H1 (cell line): Measurements from ENCODE around the gene SLC2A2. TPM values are rescaled to one million over a fixed set of nuclear protein-coding genes. Genes with fewer than 3 reads are reported as not detected.
A peak's percentile ranks its signal among the peaks of the same experiment; 100 is the strongest.

Experiments
- CTCF ChIA-PET: fragments of 300-600 bp; sonication (Branson Sonifier 250); formaldehyde crosslinking; loops from one replicate; lab custom pipeline; 2021; ENCODE audit not compliant: partially characterized antibody; lab: Charles Lee
- POLR2A ChIA-PET: fragments of 300-600 bp; sonication (Branson Sonifier 250); formaldehyde crosslinking; loops from one replicate; lab custom pipeline; 2021; ENCODE audit warnings: inconsistent platforms; ENCODE audit not compliant: partially characterized antibody; lab: Charles Lee
- DNase-seq, 2 experiments: peaks; one replicate each; pipeline versions ENCODE4 v3.0.0 to v3.0.0-alpha.2; 2010 to 2022; ENCODE audit warnings: low spot score in 2 of 2, low read depth in 1 of 2, mixed read lengths in 1 of 2
- FAIRE-seq: peaks from 2 replicates; lab custom pipeline; 2011; peaks lifted over from hg19 to GRCh38; lab: Jason Lieb, UNC
- H2AFZ ChIP-seq: 2 replicates; pipeline ENCODE4 v1.8.1; 2012; ENCODE audit warnings: low read length, inconsistent platforms
- H2AK5ac ChIP-seq: 2 replicates; pipeline ENCODE4 v1.6.1; 2013; ENCODE audit warnings: low read depth, low read length
- H2BK120ac ChIP-seq: replicated peaks from 2 replicates; pipeline ENCODE3; 2013; ENCODE audit warnings: low read depth, low read length, inconsistent platforms
- H2BK12ac ChIP-seq: 2 replicates; pipeline ENCODE4 v1.6.1; 2013; ENCODE audit warnings: low read depth, low read length
- H2BK15ac ChIP-seq: 2 replicates; pipeline ENCODE4 v1.6.1; 2013; ENCODE audit warnings: low read length
- H2BK20ac ChIP-seq: 2 replicates; pipeline ENCODE4 v1.6.1; 2013; ENCODE audit warnings: low read length
- H2BK5ac ChIP-seq: 2 replicates; pipeline ENCODE4 v1.6.1; 2013; ENCODE audit warnings: low read depth, low read length
- H3K14ac ChIP-seq: 2 replicates; pipeline ENCODE4 v1.6.1; 2013; ENCODE audit warnings: inconsistent platforms; ENCODE audit not compliant: insufficient read length
- H3K18ac ChIP-seq: 2 replicates; pipeline ENCODE4 v1.6.1; 2013; ENCODE audit warnings: low read length; ENCODE audit errors: extremely low read depth
- H3K23ac ChIP-seq: 2 replicates; pipeline ENCODE4 v1.6.1; 2013; ENCODE audit warnings: inconsistent platforms; ENCODE audit not compliant: insufficient read length
- H3K23me2 ChIP-seq: 2 replicates; pipeline ENCODE4 v1.6.1; 2013; ENCODE audit warnings: low read depth, low read length
- H3K27ac ChIP-seq: 2 replicates; pipeline ENCODE4 v1.6.1; 2011; ENCODE audit warnings: low read depth, low read length, inconsistent platforms
- H3K27me3 ChIP-seq, 4 experiments: replicated peaks in 1 of 4; 1 replicate in 1 of 4; 2 replicates in 3 of 4; pipeline versions ENCODE4 v1.6.1 to v1.8.1; 2011 to 2013; ENCODE audit warnings: low read length in 3 of 4, mild to moderate bottlenecking in 3 of 4, inconsistent platforms in 2 of 4, mixed read lengths in 2 of 4, moderate library complexity in 1 of 4; ENCODE audit not compliant: control insufficient read depth in 3 of 4, insufficient read depth in 3 of 4; ENCODE audit errors: extremely low read depth in 1 of 4
- H3K36me3 ChIP-seq, 4 experiments: 2 replicates each; pipeline versions ENCODE4 v1.6.1 to v1.8.1; 2011 to 2013; ENCODE audit warnings: mild to moderate bottlenecking in 4 of 4, low read length in 3 of 4, moderate library complexity in 2 of 4, control low read depth in 1 of 4, inconsistent platforms in 1 of 4; ENCODE audit not compliant: insufficient read depth in 4 of 4, control insufficient read depth in 2 of 4
- H3K4ac ChIP-seq: replicated peaks from 2 replicates; pipeline ENCODE3; 2013; ENCODE audit warnings: low read length, low read depth, mixed read lengths, inconsistent platforms; ENCODE audit not compliant: insufficient read length
- H3K4me1 ChIP-seq, 4 experiments: replicated peaks in 1 of 4; 1 replicate in 1 of 4; 2 replicates in 3 of 4; pipeline versions ENCODE4 v1.6.1 to v1.8.1; 2011 to 2013; ENCODE audit warnings: low read length in 3 of 4, inconsistent platforms in 2 of 4, mixed read lengths in 1 of 4; ENCODE audit not compliant: insufficient read depth in 4 of 4, control insufficient read depth in 3 of 4
- H3K4me2 ChIP-seq, 2 experiments: 2 replicates each; pipeline versions ENCODE4 v1.6.1 to v1.8.1; 2011 to 2013; ENCODE audit warnings: low read depth in 2 of 2, low read length in 2 of 2, control low read depth in 1 of 2, inconsistent platforms in 1 of 2, mild to moderate bottlenecking in 1 of 2; ENCODE audit not compliant: insufficient read depth in 1 of 2
- H3K4me3 ChIP-seq, 4 experiments: fragments of 200-600, 300-600 bp in 1 of 4; sonication (generic), shearing (Covaris generic), sonication (Bioruptor Twin) in 1 of 4; 2 replicates each; pipeline versions ENCODE4 v1.5.1 to v1.8.1; 2011 to 2016; ENCODE audit warnings: low read length in 4 of 4, low read depth in 3 of 4, control low read depth in 2 of 4, inconsistent platforms in 2 of 4, mild to moderate bottlenecking in 2 of 4, mixed read lengths in 1 of 4, moderate library complexity in 1 of 4; ENCODE audit not compliant: insufficient read depth in 2 of 4; ENCODE audit errors: extremely low read depth in 1 of 4
- H3K56ac ChIP-seq: replicated peaks from 2 replicates; pipeline ENCODE3; 2013; ENCODE audit warnings: low read depth, mild to moderate bottlenecking, mixed read lengths, low read length, inconsistent platforms; ENCODE audit not compliant: insufficient read length
- H3K79me1 ChIP-seq: 2 replicates; pipeline ENCODE4 v1.6.1; 2013; ENCODE audit warnings: low read depth, low read length, control low read depth
- H3K79me2 ChIP-seq, 2 experiments: 2 replicates each; pipeline versions ENCODE4 v1.6.1 to v1.8.1; 2012 to 2013; ENCODE audit warnings: low read length in 2 of 2, mild to moderate bottlenecking in 2 of 2, inconsistent platforms in 1 of 2; ENCODE audit not compliant: insufficient read depth in 2 of 2, control insufficient read depth in 1 of 2
- H3K9ac ChIP-seq, 4 experiments: replicated peaks in 1 of 4; 1 replicate in 1 of 4; 2 replicates in 3 of 4; pipeline versions ENCODE4 v1.6.1 to v1.8.1; 2011 to 2013; ENCODE audit warnings: low read depth in 3 of 4, low read length in 3 of 4, control low read depth in 2 of 4, mild to moderate bottlenecking in 2 of 4, moderate library complexity in 2 of 4, inconsistent platforms in 1 of 4; ENCODE audit errors: extremely low read depth in 1 of 4
- H3K9me3 ChIP-seq, 2 experiments: 2 replicates each; pipeline versions ENCODE4 v1.6.1 to v1.8.1; 2012 to 2013; ENCODE audit warnings: mild to moderate bottlenecking in 2 of 2, moderate library complexity in 2 of 2, control low read depth in 1 of 2, inconsistent platforms in 1 of 2, low read depth in 1 of 2, low read length in 1 of 2, mixed read lengths in 1 of 2; ENCODE audit not compliant: insufficient read depth in 2 of 2
- H4K20me1 ChIP-seq, 2 experiments: replicated peaks in 1 of 2; 2 replicates each; pipeline versions ENCODE3 to v1.8.1; 2011 to 2013; ENCODE audit warnings: inconsistent platforms in 2 of 2, low read length in 2 of 2, mild to moderate bottlenecking in 1 of 2; ENCODE audit not compliant: insufficient read depth in 2 of 2, control insufficient read depth in 1 of 2
- H4K5ac ChIP-seq: 2 replicates; pipeline ENCODE4 v1.6.1; 2013; ENCODE audit warnings: low read length, low read depth, mixed read lengths, inconsistent platforms; ENCODE audit not compliant: insufficient read length
- H4K8ac ChIP-seq: 2 replicates; pipeline ENCODE4 v1.8.0; 2013; ENCODE audit warnings: mild to moderate bottlenecking, moderate library complexity, low read length, inconsistent platforms; ENCODE audit not compliant: insufficient read depth; ENCODE audit errors: extremely low read depth
- H4K91ac ChIP-seq: replicated peaks from 2 replicates; pipeline ENCODE3; 2013; ENCODE audit warnings: low read length, mixed read lengths, inconsistent platforms; ENCODE audit not compliant: insufficient read length
- CHD1 ChIP-seq: IDR thresholded peaks from 2 replicates; pipeline ENCODE4 v1.6.1; 2012; ENCODE audit warnings: low read depth, low read length, improper control_type of control experiment
- RBBP5 ChIP-seq: IDR thresholded peaks from 2 replicates; pipeline ENCODE4 v1.7.1; 2012; ENCODE audit warnings: low read depth, mild to moderate bottlenecking, inconsistent platforms, low read length, moderate library complexity, borderline replicate concordance
- SP1 ChIP-seq: IDR thresholded peaks from 2 replicates; pipeline ENCODE4 v1.6.1; 2011; ENCODE audit warnings: low read depth, low read length
- SUZ12 ChIP-seq: fragments of 200-600 bp; sonication (generic); IDR thresholded peaks from 2 replicates; pipeline ENCODE4 v1.6.1; 2012; ENCODE audit warnings: mild to moderate bottlenecking, inconsistent platforms, low read length, moderate library complexity, mixed read lengths
- TBP ChIP-seq: IDR thresholded peaks from 2 replicates; pipeline ENCODE4 v1.6.1; 2011; ENCODE audit warnings: low read depth, low read length, improper control_type of control experiment
- WGBS, 2 experiments: shearing (Covaris generic) in 1 of 2; methylation state at CpG; one replicate each; pipeline versions ENCODE4 v1.1.6 to v1.1.7; 2013 to 2015; ENCODE audit warnings: low lambda C conversion rate in 2 of 2, mixed read lengths in 2 of 2, inconsistent platforms in 1 of 2, low coverage in 1 of 2, missing lambda C conversion rate in 1 of 2; ENCODE audit not compliant: insufficient replicate concordance in 2 of 2, insufficient coverage in 1 of 2, insufficient read length in 1 of 2; ENCODE audit errors: extremely low coverage in 1 of 2, missing lambda C conversion rate in 1 of 2; 5-methylcytosine and 5-hydroxymethylcytosine counted together
- polyA plus RNA-seq, 7 experiments: library from polyadenylated mRNA; depleted of rRNA in 3 of 7; stranded (reverse) in 5 of 7; unstranded in 2 of 7; fragments of >200 nt in 5 of 7; fragments of 200-250 nt in 2 of 7; gene quantifications; 1 replicate in 5 of 7; 2 replicates in 1 of 7; 4 replicates in 1 of 7; pipeline versions ENCODE4 v1.2.1 to v1.2.3, GENCODE V29; 2011 to 2013; ENCODE audit warnings: missing spikeins in 2 of 7, mixed read lengths in 2 of 7
- total RNA-seq: library from RNA; stranded (reverse); fragmentation: NEBNext Ultra II Directional; extraction: Animal tissue kit (Norgen Biotek cat#: 25700); gene quantifications from 2 replicates; pipeline ENCODE4 v1.2.1, GENCODE V29; 2021

Gene SLC2A2
- total and polyA plus RNA-seq, 2 of the 8 experiments (the other 6 are each of a cell fraction or from before 2014, with no cell fraction given), result not detected

- Histone ChIP-seq H3K9ac (no peak overlapping the region), H3K4me3 (no peak overlapping the region), H2BK12ac (no peak overlapping the region), H2BK15ac (no peak overlapping the region), H2AFZ (peak overlapping the region; percentile 12; the same call in 1 of the 2 replicates), H4K91ac (no peak overlapping the region), H4K5ac (no peak overlapping the region), H3K23me2 (no peaks in the 10 kb centered on the region), H3K9me3 (no peaks in the 10 kb centered on the region), H3K79me2 (no peaks in the 10 kb centered on the region), H4K8ac (no peak overlapping the region), H3K27ac (no peak overlapping the region), H3K4me2 (no peak overlapping the region), H3K14ac (no peak overlapping the region), H3K79me1 (no peaks in the 10 kb centered on the region), H2BK20ac (no peak overlapping the region), H3K4ac (no peak overlapping the region), H3K36me3 (no peaks in the 10 kb centered on the region), H3K18ac (no peak overlapping the region), H3K23ac (no peak overlapping the region), H3K4me1 (peaks cover 0 to 4% (median 0%) of the 10 kb centered on the region in 4 experiments; a peak in 1 of 7 replicates), H3K27me3 (no peaks in the 10 kb centered on the region), H2AK5ac (no peak overlapping the region), H2BK120ac (no peak overlapping the region), H4K20me1 (no peaks in the 10 kb centered on the region), H3K56ac (no peak overlapping the region), H2BK5ac (no peak overlapping the region)
- WGBS, 2 experiments, result 79% methylated on average over 8 of the region's 12 CpGs; no CpG with 5 or more reads in 1 of the 2 experiments
- FAIRE-seq (no peak), DNase-seq (no peak)
- ChIA-PET CTCF (interaction anchor here (0.6 to 1.2 kb wide), 3 partner anchors 11 to 1081 kb away, joined by 3 read pairs; no protein-coding TSS in a partner anchor), POLR2A (no interaction called here)
- TF ChIP-seq CHD1 (no peak), TBP (no peak), SP1 (no peak), RBBP5 (no peak), SUZ12 (no peak)
Observed at GRCh38 chr3:170953736-170954135, 72.8 kb downstream of the SLC2A2 start.
